Psoas muscle (tissue), 8 donors: Measurements from ENCODE around the gene CHSY1. TPM values are rescaled to one million over a fixed set of nuclear protein-coding genes. Genes with fewer than 3 reads are reported as not detected.
"Not testable (repeated sequence)": the region's sequence is repeated elsewhere in the genome, so short reads cannot be mapped to it uniquely, and the experiment has no call there.

ENCODE experiments used
- ATAC-seq, 4 donors: fragments of 200-7000 bp; cut with Tn5 transposase; one replicate each; pipeline ENCODE4 v1.9.1; 2020; ENCODE audit warnings: moderate library complexity in 3 of 4, mild to moderate bottlenecking in 2 of 4
- DNase-seq, 2 donors: peaks; one replicate each; pipeline ENCODE4 v3.0.0-alpha.2; 2020
- H3K27ac ChIP-seq: fragments of 200-600 bp; one replicate; pipeline ENCODE4 v1.8.0; 2022
- H3K27me3 ChIP-seq, 3 donors: fragments of 200-600 bp in 1 of 3; one replicate each; pipeline versions ENCODE4 v1.6.1 to v1.8.0; 2013 to 2022; ENCODE audit warnings: low read length in 2 of 3, mild to moderate bottlenecking in 2 of 3, moderate library complexity in 1 of 3; ENCODE audit not compliant: insufficient read depth in 3 of 3
- H3K36me3 ChIP-seq, 2 donors: fragments of 200-600 bp in 1 of 2; one replicate each; pipeline versions ENCODE4 v1.6.1 to v1.8.0; 2013 to 2022; ENCODE audit warnings: low read depth in 1 of 2, mild to moderate bottlenecking in 1 of 2, moderate library complexity in 1 of 2; ENCODE audit not compliant: insufficient read depth in 1 of 2
- H3K4me1 ChIP-seq: fragments of 200-600 bp; one replicate; pipeline ENCODE4 v1.8.0; 2022
- H3K4me3 ChIP-seq: fragments of 200-600 bp; one replicate; pipeline ENCODE4 v1.8.0; 2022; ENCODE audit warnings: mild to moderate bottlenecking
- H3K9me3 ChIP-seq: fragments of 200-600 bp; one replicate; pipeline ENCODE4 v1.8.0; 2022
- CTCF ChIP-seq: fragments of 200-600 bp; IDR thresholded peaks from one replicate; pipeline ENCODE4 v1.8.0; 2022; ENCODE audit warnings: antibody characterized with exemption
- WGBS, 3 donors: extraction: QIAGEN DNeasy Blood & Tissue Kit; methylation state at CpG; one replicate each; pipeline versions ENCODE4 v1.1.6 to v1.1.7; 2013; 5-methylcytosine and 5-hydroxymethylcytosine counted together
- intact Hi-C, 2 donors: fragments of 100-400 bp; cut with DNase I; formaldehyde crosslinking; loops; one replicate each; pipeline versions ENCODE4 v1.11.0 to v1.14.2; 2022
- polyA plus RNA-seq, 3 donors: library from polyadenylated mRNA; stranded (reverse); fragments of 200-250 nt; gene quantifications; one replicate each; pipeline ENCODE4 v1.2.3, GENCODE V29; 2013
- total RNA-seq, 4 donors: library from RNA; stranded (reverse); fragmentation: NEBNext Ultra II Directional in 2 of 4; extraction: Animal tissue kit (Norgen Biotek cat#: 25700) in 2 of 4; gene quantifications; one replicate each; pipeline versions ENCODE4 v1.2.1 to v1.2.4, GENCODE V29; 2021 to 2023
- donor health status: healthy with polysubstance abuse.
- donor health status: DM: no; HTN: no; CAD: no; lungs with moderate emphysema.
- donor health status: Bipolar disorder and iron deficiency.
- donor health status: healthy.
- donor health status: DM: yes; HTN: yes; CAD: no.
- donor health status: DM: no; HTN: no; CAD: no.
- donor health status: DM: no; HTN: no; CAD: no.
- donor health status: DM: yes; HTN: yes; CAD: no.

CHSY1 gene
- total and polyA plus RNA-seq, 7 donors: 2.9 to 11.4 (median 6.7) TPM

- H3K4me3 ChIP-seq: no peak overlapping the region
- peaks cover 7% of the 10 kb centered on the region for H3K4me1 ChIP-seq
- H3K9me3 ChIP-seq: no peaks in the 10 kb centered on the region
- ATAC-seq (no peak), DNase-seq (no peak)
- intact Hi-C loops: no loop called here
- no peaks in the 10 kb centered on the region for H3K27me3 ChIP-seq
- no peaks in the 10 kb centered on the region for H3K36me3 ChIP-seq
- TF ChIP-seq CTCF: no peak
- WGBS, 3 donors: 82 to 86% (median 86%) methylated on average over 6 of the region's 6 CpGs
- no peak overlapping the region for H3K27ac ChIP-seq
Observed at GRCh38 chr15:101219441-101219840, 32.4 kb downstream of the CHSY1 start.

- TF ChIP-seq CTCF: no peak
- Histone ChIP-seq H3K4me1 (peaks cover 16% of the 10 kb centered on the region), H3K27me3 (no peaks in the 10 kb centered on the region), H3K27ac (no peak overlapping the region), H3K36me3 (no peaks in the 10 kb centered on the region), H3K4me3 (no peak overlapping the region), H3K9me3 (no peaks in the 10 kb centered on the region)
- WGBS, 3 donors: 89 to 97% (median 93%) methylated on average over 6 of the region's 6 CpGs
- DNase-seq (no peak), ATAC-seq (no peak)
- intact Hi-C loops: no loop called here
Observed at GRCh38 chr15:101217446-101217845, 34.4 kb downstream of the CHSY1 start.

- DNase-seq: no peak
- 95 to 99% (median 96%) methylated on average over 3 of the region's 3 CpGs for WGBS, 3 donors
- intact Hi-C loops: no loop called here
Observed at GRCh38 chr15:101216100-101216499, 35.7 kb downstream of the CHSY1 start.

GRCh38 chr15:101215681-101216080, 36.2 kb downstream of the CHSY1 start:
- H3K9me3 ChIP-seq: no peaks in the 10 kb centered on the region
- no peaks in the 10 kb centered on the region for H3K27me3 ChIP-seq
- no peak for TF ChIP-seq CTCF
- DNase-seq (no peak), ATAC-seq (no peak)
- intact Hi-C loops: no loop called here
- no peaks in the 10 kb centered on the region for H3K36me3 ChIP-seq
- H3K27ac ChIP-seq: no peak overlapping the region
- peaks cover 18% of the 10 kb centered on the region for H3K4me1 ChIP-seq
- WGBS, 3 donors: 93 to 98% (median 97%) methylated on average over 4 of the region's 4 CpGs
- H3K4me3 ChIP-seq: no peak overlapping the region

More at GRCh38 chr15:101216100-101216499, 35.7 kb downstream of the CHSY1 start:
- H3K27me3 ChIP-seq: no peaks in the 10 kb centered on the region
- peaks cover 14% of the 10 kb centered on the region for H3K4me1 ChIP-seq
- H3K27ac ChIP-seq: no peak overlapping the region
- no peak for TF ChIP-seq CTCF
- H3K36me3 ChIP-seq: no peaks in the 10 kb centered on the region
- ATAC-seq: no peak
- H3K9me3 ChIP-seq: no peaks in the 10 kb centered on the region
- H3K4me3 ChIP-seq: no peak overlapping the region

GRCh38 chr15:101214435-101215097, 37.3 kb downstream of the CHSY1 start:
- peaks cover 29% of the 10 kb centered on the region for H3K4me1 ChIP-seq
- DNase-seq, ATAC-seq, intact Hi-C loops, H3K27me3 ChIP-seq, H3K36me3 ChIP-seq, H3K27ac ChIP-seq, H3K9me3 ChIP-seq, H3K4me3 ChIP-seq: not testable (repeated sequence)
- 92 to 95% (median 92%) methylated on average over 6 of the region's 6 CpGs for WGBS, 3 donors
